Amniotic stem cell (primary cell): ENCODE data around the gene SAA4.
"Not testable (repeated sequence)": the region's sequence is repeated elsewhere in the genome, so short reads cannot be mapped to it uniquely, and the experiment has no call there.

ENCODE experiments used
- DNase-seq: peaks from one replicate; lab custom pipeline; 2025; lab: John Stamatoyannopoulos, UW

The SAA4 gene

GRCh38 chr11:18189476-18190245 is 46.9 kb downstream of the SAA4 start:
- not testable (repeated sequence) for DNase-seq

- no peak for DNase-seq
Observed at GRCh38 chr11:18188796-18189195, 47.8 kb downstream of the SAA4 start.
